Liver (tissue), 9 donors: ENCODE results near the gene CENPO. TPM values are rescaled to one million over a fixed set of nuclear protein-coding genes. Genes with fewer than 3 reads are reported as not detected.

Experiments used
- DNase-seq: peaks from one replicate; pipeline ENCODE4 v3.0.0-alpha.2; 2017; ENCODE audit warnings: low spot score
- H3K27ac ChIP-seq, 2 donors: one replicate each; pipeline ENCODE4 v1.7.0; 2013; ENCODE audit warnings: inconsistent platforms in 2 of 2, low read length in 2 of 2, control low read depth in 1 of 2, low read depth in 1 of 2, mild to moderate bottlenecking in 1 of 2
- H3K27me3 ChIP-seq, 4 donors: one replicate each; pipeline versions ENCODE4 v1.6.1 to v1.7.0; 2013; ENCODE audit warnings: low read length in 3 of 4, inconsistent platforms in 1 of 4, mild to moderate bottlenecking in 1 of 4, moderate library complexity in 1 of 4; ENCODE audit not compliant: control insufficient read depth in 4 of 4, insufficient read depth in 4 of 4
- H3K36me3 ChIP-seq, 4 donors: one replicate each; pipeline versions ENCODE4 v1.6.1 to v1.7.0; 2013; ENCODE audit warnings: low read length in 3 of 4, mild to moderate bottlenecking in 3 of 4, low read depth in 1 of 4, moderate library complexity in 1 of 4; ENCODE audit not compliant: control insufficient read depth in 4 of 4, insufficient read depth in 3 of 4
- H3K4me1 ChIP-seq, 4 donors: one replicate each; pipeline versions ENCODE4 v1.6.1 to v1.7.0; 2013; ENCODE audit warnings: low read length in 3 of 4, mild to moderate bottlenecking in 3 of 4, moderate library complexity in 1 of 4; ENCODE audit not compliant: control insufficient read depth in 4 of 4, insufficient read depth in 4 of 4
- H3K4me3 ChIP-seq, 3 donors: one replicate each; pipeline versions ENCODE4 v1.6.1 to v1.7.0; 2013; ENCODE audit warnings: low read length in 3 of 3, control low read depth in 1 of 3, low read depth in 1 of 3, mild to moderate bottlenecking in 1 of 3
- H3K9ac ChIP-seq, 2 donors: one replicate each; pipeline ENCODE4 v1.7.0; 2013; ENCODE audit warnings: low read length in 2 of 2, mild to moderate bottlenecking in 2 of 2, moderate library complexity in 2 of 2, control low read depth in 1 of 2, low read depth in 1 of 2
- H3K9me3 ChIP-seq, 4 donors: one replicate each; pipeline versions ENCODE4 v1.6.1 to v1.7.0; 2013; ENCODE audit warnings: low read length in 3 of 4; ENCODE audit not compliant: control insufficient read depth in 4 of 4
- CTCF ChIP-seq: fragments of 150-350 bp; IDR thresholded peaks from 2 replicates; pipeline ENCODE4 v1.5.1; 2017; ENCODE audit warnings: improper control_type of control experiment, low read depth, low read length; ENCODE audit not compliant: missing input control
- EGR1 ChIP-seq, 2 donors: IDR thresholded peaks; 2 replicates each; pipeline ENCODE4 v1.6.1; 2016 to 2018; ENCODE audit warnings: antibody characterized with exemption in 2 of 2, low read depth in 2 of 2
- FOXA1 ChIP-seq: IDR thresholded peaks from 2 replicates; pipeline ENCODE4 v1.6.1; 2016; ENCODE audit warnings: antibody characterized with exemption
- FOXA2 ChIP-seq: IDR thresholded peaks from 2 replicates; pipeline ENCODE4 v1.6.1; 2016; ENCODE audit warnings: antibody characterized with exemption
- GABPA ChIP-seq, 2 donors: IDR thresholded peaks in 1 of 2; conservative IDR thresholded peaks in 1 of 2; 2 replicates each; pipeline ENCODE4 v1.6.1; 2016; ENCODE audit warnings: antibody characterized with exemption in 2 of 2, mild to moderate bottlenecking in 1 of 2, moderate library complexity in 1 of 2
- HNF4A ChIP-seq, 2 donors: conservative IDR thresholded peaks; 2 replicates each; pipeline ENCODE4 v1.6.1; 2016; ENCODE audit warnings: antibody characterized with exemption in 2 of 2, mild to moderate bottlenecking in 2 of 2
- HNF4G ChIP-seq: IDR thresholded peaks from 2 replicates; pipeline ENCODE4 v1.6.1; 2016; ENCODE audit warnings: antibody characterized with exemption
- JUND ChIP-seq, 2 donors: IDR thresholded peaks; 2 replicates each; pipeline ENCODE4 v1.6.1; 2016; ENCODE audit warnings: antibody characterized with exemption in 2 of 2
- NR2F2 ChIP-seq: IDR thresholded peaks from 2 replicates; pipeline ENCODE4 v1.6.1; 2016; ENCODE audit warnings: antibody characterized with exemption
- RAD21 ChIP-seq, 2 donors: IDR thresholded peaks; 2 replicates each; pipeline ENCODE4 v1.6.1; 2016; ENCODE audit warnings: antibody characterized with exemption in 2 of 2, mild to moderate bottlenecking in 2 of 2
- RXRA ChIP-seq, 2 donors: IDR thresholded peaks; 2 replicates each; pipeline ENCODE4 v1.6.1; 2017 to 2018; ENCODE audit warnings: antibody characterized with exemption in 2 of 2, mild to moderate bottlenecking in 1 of 2
- SP1 ChIP-seq: IDR thresholded peaks from 2 replicates; pipeline ENCODE4 v1.6.1; 2018; ENCODE audit warnings: antibody characterized with exemption, mild to moderate bottlenecking
- TAF1 ChIP-seq: conservative IDR thresholded peaks from 2 replicates; pipeline ENCODE4 v1.6.1; 2016; ENCODE audit warnings: antibody characterized with exemption, mild to moderate bottlenecking
- YY1 ChIP-seq: IDR thresholded peaks from 2 replicates; pipeline ENCODE4 v1.6.1; 2016; ENCODE audit warnings: antibody characterized with exemption, mild to moderate bottlenecking
- ZBTB33 ChIP-seq: IDR thresholded peaks from 2 replicates; pipeline ENCODE4 v1.6.1; 2016; ENCODE audit warnings: antibody characterized with exemption
- WGBS: extraction: QIAGEN DNeasy Blood & Tissue Kit; methylation state at CpG from one replicate; pipeline ENCODE4 v1.1.7; 2013; 5-methylcytosine and 5-hydroxymethylcytosine counted together
- polyA plus RNA-seq, 2 donors: library from polyadenylated mRNA; stranded (reverse) in 1 of 2; unstranded in 1 of 2; fragments of 200-250 nt in 1 of 2; fragments of >200 nt in 1 of 2; fragmentation: Nextera tagmentation in 1 of 2; extraction: Ambion mirVana in 1 of 2; gene quantifications; one replicate each; pipeline versions ENCODE4 v1.2.1 to v1.2.3, GENCODE V29; 2013 to 2015
- total RNA-seq, 2 donors: library from RNA; depleted of rRNA; stranded (reverse); fragments of >200 nt; gene quantifications; one replicate each; pipeline ENCODE4 v1.2.3, GENCODE V29; 2014
- TF ChIP-seq, protein P1 (sequence below): IDR thresholded peaks from 2 replicates; pipeline ENCODE4 v1.6.1; 2016; ENCODE audit warnings: antibody characterized with exemption
- TF ChIP-seq, protein P2 (sequence below): IDR thresholded peaks from 2 replicates; pipeline ENCODE4 v1.6.1; 2016; ENCODE audit warnings: antibody characterized with exemption, mild to moderate bottlenecking
- TF ChIP-seq, protein P3 (sequence below): IDR thresholded peaks from 2 replicates; pipeline ENCODE4 v1.6.1; 2016; ENCODE audit warnings: antibody characterized with exemption
- donor health status: healthy.
- donor health status: healthy.
- donor health status: healthy.
- donor health status: healthy.
- donor health status: healthy.

CENPO gene
- total and polyA plus RNA-seq, 4 donors = 2.2 to 17.8 (median 3.2) TPM

DNA sequence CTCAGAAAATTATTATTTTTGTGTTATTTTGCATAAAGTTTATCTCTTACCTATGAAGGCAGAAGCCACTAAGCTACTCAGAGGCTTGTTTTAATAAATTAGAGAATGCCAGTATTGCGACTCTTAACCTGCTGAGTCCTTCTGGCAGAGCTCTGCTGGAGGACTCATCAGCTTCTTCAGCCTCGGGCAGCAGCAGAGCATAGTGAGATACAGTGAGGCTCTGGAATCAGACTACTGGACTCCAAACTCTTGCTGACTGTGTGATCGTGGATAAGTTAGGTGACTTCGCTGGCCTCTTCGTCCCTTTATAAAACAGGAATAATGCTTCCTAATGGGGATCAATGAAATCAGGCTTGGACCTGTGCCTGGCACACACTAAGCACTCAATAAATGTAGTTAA lies 1.8 kb upstream of the CENPO start:
- TF ChIP-seq FOXA2 (no peak), YY1 (no peak), RXRA (IDR thresholded peaks at IDR 0.05) (no peak), EGR1 (IDR thresholded peaks at IDR 0.05; ENCODE audit: low read depth in 2 of 2) (no peak), FOXA1 (no peak), RAD21 (IDR thresholded peaks at IDR 0.05) (no peak), TAF1 (no peak), JUND (IDR thresholded peaks at IDR 0.05) (no peak), NR2F2 (no peak), HNF4A (conservative IDR thresholded peaks at IDR 0.05) (no peak), CTCF (no peak), HNF4G (no peak), ZBTB33 (no peak), GABPA (IDR thresholded peaks at IDR 0.05 in 1 of 2, conservative IDR thresholded peaks at IDR 0.05 in 1 of 2) (no peak), SP1 (no peak)
- TF ChIP-seq, protein P1, sequence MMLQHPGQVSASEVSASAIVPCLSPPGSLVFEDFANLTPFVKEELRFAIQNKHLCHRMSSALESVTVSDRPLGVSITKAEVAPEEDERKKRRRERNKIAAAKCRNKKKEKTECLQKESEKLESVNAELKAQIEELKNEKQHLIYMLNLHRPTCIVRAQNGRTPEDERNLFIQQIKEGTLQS = no peak
- TF ChIP-seq, protein P2, sequence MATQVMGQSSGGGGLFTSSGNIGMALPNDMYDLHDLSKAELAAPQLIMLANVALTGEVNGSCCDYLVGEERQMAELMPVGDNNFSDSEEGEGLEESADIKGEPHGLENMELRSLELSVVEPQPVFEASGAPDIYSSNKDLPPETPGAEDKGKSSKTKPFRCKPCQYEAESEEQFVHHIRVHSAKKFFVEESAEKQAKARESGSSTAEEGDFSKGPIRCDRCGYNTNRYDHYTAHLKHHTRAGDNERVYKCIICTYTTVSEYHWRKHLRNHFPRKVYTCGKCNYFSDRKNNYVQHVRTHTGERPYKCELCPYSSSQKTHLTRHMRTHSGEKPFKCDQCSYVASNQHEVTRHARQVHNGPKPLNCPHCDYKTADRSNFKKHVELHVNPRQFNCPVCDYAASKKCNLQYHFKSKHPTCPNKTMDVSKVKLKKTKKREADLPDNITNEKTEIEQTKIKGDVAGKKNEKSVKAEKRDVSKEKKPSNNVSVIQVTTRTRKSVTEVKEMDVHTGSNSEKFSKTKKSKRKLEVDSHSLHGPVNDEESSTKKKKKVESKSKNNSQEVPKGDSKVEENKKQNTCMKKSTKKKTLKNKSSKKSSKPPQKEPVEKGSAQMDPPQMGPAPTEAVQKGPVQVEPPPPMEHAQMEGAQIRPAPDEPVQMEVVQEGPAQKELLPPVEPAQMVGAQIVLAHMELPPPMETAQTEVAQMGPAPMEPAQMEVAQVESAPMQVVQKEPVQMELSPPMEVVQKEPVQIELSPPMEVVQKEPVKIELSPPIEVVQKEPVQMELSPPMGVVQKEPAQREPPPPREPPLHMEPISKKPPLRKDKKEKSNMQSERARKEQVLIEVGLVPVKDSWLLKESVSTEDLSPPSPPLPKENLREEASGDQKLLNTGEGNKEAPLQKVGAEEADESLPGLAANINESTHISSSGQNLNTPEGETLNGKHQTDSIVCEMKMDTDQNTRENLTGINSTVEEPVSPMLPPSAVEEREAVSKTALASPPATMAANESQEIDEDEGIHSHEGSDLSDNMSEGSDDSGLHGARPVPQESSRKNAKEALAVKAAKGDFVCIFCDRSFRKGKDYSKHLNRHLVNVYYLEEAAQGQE = no peak
- TF ChIP-seq, protein P3, sequence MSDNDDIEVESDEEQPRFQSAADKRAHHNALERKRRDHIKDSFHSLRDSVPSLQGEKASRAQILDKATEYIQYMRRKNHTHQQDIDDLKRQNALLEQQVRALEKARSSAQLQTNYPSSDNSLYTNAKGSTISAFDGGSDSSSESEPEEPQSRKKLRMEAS = no peak
- Histone ChIP-seq H3K36me3 (peaks cover 0 to 5% (median 2%) of the 10 kb centered on the region in 4 donors), H3K27ac (no peak overlapping the region), H3K4me3 (no peak overlapping the region), H3K27me3 (no peaks in the 10 kb centered on the region), H3K9me3 (no peaks in the 10 kb centered on the region), H3K9ac (no peak overlapping the region), H3K4me1 (peaks cover 0 to 15% (median 13%) of the 10 kb centered on the region in 4 donors)
- no peak for DNase-seq
- WGBS = 97% methylated on average over 5 of the region's 5 CpGs
